Chondrocyte (in vitro differentiated cells): ENCODE measurements around the gene ALKAL2. TPM values are rescaled to one million over a fixed set of nuclear protein-coding genes. Genes with fewer than 3 reads are reported as not detected.
A peak's percentile ranks its signal among the peaks of the same experiment; 100 is the strongest.

ENCODE experiments used
- DNase-seq: peaks from one replicate; pipeline ENCODE4 v3.0.0; 2021; ENCODE audit warnings: mixed read lengths, low spot score
- H3K27ac Mint-ChIP-seq: one replicate; pipeline ENCODE4 v1.8.0; 2021; ENCODE audit warnings: mild to moderate bottlenecking, moderate library complexity, mixed read lengths; ENCODE audit not compliant: unreplicated experiment
- H3K27me3 Mint-ChIP-seq: 2 replicates; pipeline ENCODE4 v1.8.0; 2021; ENCODE audit warnings: low read depth, mixed read lengths
- H3K36me3 Mint-ChIP-seq: 2 replicates; pipeline ENCODE4 v1.8.0; 2021; ENCODE audit warnings: low read depth, mixed read lengths
- H3K4me1 Mint-ChIP-seq: 2 replicates; pipeline ENCODE4 v1.8.0; 2021; ENCODE audit warnings: low read depth, mild to moderate bottlenecking, mixed read lengths
- H3K4me3 Mint-ChIP-seq: one replicate; pipeline ENCODE4 v1.8.0; 2021; ENCODE audit warnings: mild to moderate bottlenecking, moderate library complexity, mixed read lengths; ENCODE audit not compliant: unreplicated experiment
- H3K9me3 Mint-ChIP-seq: 2 replicates; pipeline ENCODE4 v1.8.0; 2021; ENCODE audit warnings: low read depth, mixed read lengths
- total RNA-seq: library from RNA; stranded (reverse); gene quantifications from 3 replicates; pipeline ENCODE4 v1.2.1, GENCODE V29; 2021
- TF ChIP-seq, protein P1 (sequence below): fragments of 200-600 bp; sonication (generic); IDR thresholded peaks from 2 replicates; pipeline ENCODE4 v1.5.0; 2021; ENCODE audit warnings: antibody characterized with exemption, mild to moderate bottlenecking, moderate library complexity

Gene ALKAL2
- total RNA-seq, 1 donor from 2014 or later, result 164 TPM

GRCh38 chr2:253202-253638 is 34.7 kb downstream of the ALKAL2 start:
- Mint-ChIP-seq H3K4me1 (no peaks in the 10 kb centered on the region), H3K36me3 (peaks cover 12% of the 10 kb centered on the region), H3K27ac (no peak overlapping the region), H3K27me3 (no peaks in the 10 kb centered on the region), H3K9me3 (peaks cover 10% of the 10 kb centered on the region), H3K4me3 (no peak overlapping the region)
- TF ChIP-seq, protein P1, sequence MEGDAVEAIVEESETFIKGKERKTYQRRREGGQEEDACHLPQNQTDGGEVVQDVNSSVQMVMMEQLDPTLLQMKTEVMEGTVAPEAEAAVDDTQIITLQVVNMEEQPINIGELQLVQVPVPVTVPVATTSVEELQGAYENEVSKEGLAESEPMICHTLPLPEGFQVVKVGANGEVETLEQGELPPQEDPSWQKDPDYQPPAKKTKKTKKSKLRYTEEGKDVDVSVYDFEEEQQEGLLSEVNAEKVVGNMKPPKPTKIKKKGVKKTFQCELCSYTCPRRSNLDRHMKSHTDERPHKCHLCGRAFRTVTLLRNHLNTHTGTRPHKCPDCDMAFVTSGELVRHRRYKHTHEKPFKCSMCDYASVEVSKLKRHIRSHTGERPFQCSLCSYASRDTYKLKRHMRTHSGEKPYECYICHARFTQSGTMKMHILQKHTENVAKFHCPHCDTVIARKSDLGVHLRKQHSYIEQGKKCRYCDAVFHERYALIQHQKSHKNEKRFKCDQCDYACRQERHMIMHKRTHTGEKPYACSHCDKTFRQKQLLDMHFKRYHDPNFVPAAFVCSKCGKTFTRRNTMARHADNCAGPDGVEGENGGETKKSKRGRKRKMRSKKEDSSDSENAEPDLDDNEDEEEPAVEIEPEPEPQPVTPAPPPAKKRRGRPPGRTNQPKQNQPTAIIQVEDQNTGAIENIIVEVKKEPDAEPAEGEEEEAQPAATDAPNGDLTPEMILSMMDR, result no peak
- no peak for DNase-seq

GRCh38 chr2:252001-252602 is 35.8 kb downstream of the ALKAL2 start:
- peaks cover 9% of the 10 kb centered on the region for H3K36me3 Mint-ChIP-seq
- TF ChIP-seq, protein P1, result no peak
- peaks cover 1% of the 10 kb centered on the region for H3K9me3 Mint-ChIP-seq

GRCh38 chr2:249538-250042 is 38.3 kb downstream of the ALKAL2 start:
- Mint-ChIP-seq H3K27me3 (no peaks in the 10 kb centered on the region), H3K36me3 (peaks cover 13% of the 10 kb centered on the region), H3K4me3 (no peak overlapping the region), H3K27ac (no peak overlapping the region), H3K4me1 (peaks cover 10% of the 10 kb centered on the region), H3K9me3 (no peaks in the 10 kb centered on the region)
- DNase-seq, result no peak
- TF ChIP-seq, protein P1, result no peak

More at GRCh38 chr2:252001-252602, 35.8 kb downstream of the ALKAL2 start:
- H3K4me3 Mint-ChIP-seq, result no peak overlapping the region
- peaks cover under 1% of the 10 kb centered on the region for H3K4me1 Mint-ChIP-seq
- DNase-seq, result no peak
- no peaks in the 10 kb centered on the region for H3K27me3 Mint-ChIP-seq
- no peak overlapping the region for H3K27ac Mint-ChIP-seq

DNA sequence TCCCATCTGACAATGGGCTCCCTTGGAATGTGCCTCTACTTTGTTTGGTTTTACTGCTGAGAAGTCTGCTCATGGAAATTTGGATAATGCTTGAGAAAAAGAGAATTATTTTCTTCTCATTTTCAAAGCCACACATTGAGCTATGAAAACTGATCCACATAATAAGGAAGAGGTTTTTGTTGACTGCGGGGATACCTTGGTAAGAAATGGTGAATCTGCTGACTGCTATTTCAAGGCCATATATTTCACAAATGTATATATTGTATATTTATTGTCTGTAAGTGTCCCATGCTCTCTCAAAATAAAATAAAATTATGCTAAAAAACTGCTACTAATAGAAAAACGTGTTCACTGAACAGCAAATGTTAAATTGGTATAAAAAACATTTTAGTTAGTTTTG is 39.2 kb downstream of the ALKAL2 start:
- H3K36me3 Mint-ChIP-seq, result peaks cover 18% of the 10 kb centered on the region
- H3K4me1 Mint-ChIP-seq, result peaks cover 10% of the 10 kb centered on the region
- no peak overlapping the region for H3K27ac Mint-ChIP-seq
- no peak for DNase-seq
- no peaks in the 10 kb centered on the region for H3K27me3 Mint-ChIP-seq
- TF ChIP-seq, protein P1, result no peak
- H3K9me3 Mint-ChIP-seq, result no peaks in the 10 kb centered on the region
- no peak overlapping the region for H3K4me3 Mint-ChIP-seq

DNA sequence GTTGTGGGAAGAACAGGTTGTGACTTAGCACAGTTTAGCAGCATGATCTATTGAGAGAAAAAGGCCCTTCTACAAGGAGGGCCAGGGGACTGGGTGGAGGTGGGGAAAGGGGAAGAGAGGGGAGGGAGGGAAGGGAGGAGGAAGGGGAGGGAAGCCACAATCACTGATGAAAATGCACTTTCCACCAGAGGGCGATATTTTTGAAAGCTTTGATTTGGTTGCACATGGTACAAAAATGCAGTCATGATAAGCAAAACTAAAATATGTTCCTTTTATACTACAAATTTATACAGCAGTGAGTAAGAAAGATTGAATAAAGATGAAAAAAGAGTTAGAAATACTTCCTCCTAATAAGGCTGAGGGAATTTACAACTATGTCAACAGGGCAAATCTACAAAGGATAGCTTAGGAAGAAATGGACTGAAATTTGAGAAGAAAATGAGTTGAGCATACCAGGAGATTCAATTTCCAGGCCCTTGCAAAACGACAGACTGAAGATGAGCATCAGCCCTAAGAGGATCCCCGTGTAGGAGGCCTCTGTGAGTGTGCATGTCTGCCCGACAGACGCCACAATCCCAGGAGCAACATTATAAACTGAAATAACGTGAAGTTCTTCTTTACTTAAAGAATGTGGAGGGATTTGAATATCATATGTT is 41.3 kb downstream of the ALKAL2 start:
- Mint-ChIP-seq H3K27me3 (no peaks in the 10 kb centered on the region), H3K4me1 (peaks cover 10% of the 10 kb centered on the region), H3K4me3 (no peak overlapping the region), H3K27ac (peak overlapping the region; percentile 70), H3K9me3 (peaks cover 10% of the 10 kb centered on the region), H3K36me3 (peaks cover 31% of the 10 kb centered on the region)
- DNase-seq, result no peak
- TF ChIP-seq, protein P1, result peak; percentile 86
